Vagina (tissue), 2 donors: ENCODE data around the gene ADGRA1. TPM values are rescaled to one million over a fixed set of nuclear protein-coding genes. Genes with fewer than 3 reads are reported as not detected.

ENCODE experiments used
- DNase-seq, 2 donors: peaks; one replicate each; pipeline ENCODE4 v3.0.0-alpha.2; 2017; ENCODE audit errors: extremely low spot score in 2 of 2
- H3K27ac ChIP-seq: fragments of 200-600 bp; sonication (generic); one replicate; pipeline ENCODE4 v1.5.1; 2019
- H3K27me3 ChIP-seq: fragments of 200-600 bp; sonication (generic); one replicate; pipeline ENCODE4 v1.5.1; 2019
- H3K36me3 ChIP-seq, 2 donors: fragments of 200-600 bp; sonication (generic); one replicate each; pipeline ENCODE4 v1.5.1; 2017 to 2019
- H3K4me1 ChIP-seq: fragments of 200-600 bp; sonication (generic); one replicate; pipeline ENCODE4 v1.5.1; 2019
- H3K4me3 ChIP-seq, 2 donors: fragments of 200-600 bp; sonication (generic); 1 replicate in 1 of 2; 2 replicates in 1 of 2; pipeline ENCODE4 v1.5.1; 2016 to 2019
- H3K9me3 ChIP-seq: fragments of 200-600 bp; sonication (generic); one replicate; pipeline ENCODE4 v1.5.1; 2019
- CTCF ChIP-seq, 3 experiments: fragments of 450-650 bp in 2 of 3; fragments of 200-600 bp in 1 of 3; sonication (generic) in 1 of 3; IDR thresholded peaks; one replicate each; pipeline ENCODE4 v1.5.1; 2017 to 2019; ENCODE audit warnings: antibody characterized with exemption in 3 of 3, mild to moderate bottlenecking in 2 of 3, moderate library complexity in 2 of 3
- POLR2A ChIP-seq, 2 donors: fragments of 450-650 bp; IDR thresholded peaks; one replicate each; pipeline ENCODE4 v1.6.1; 2017; ENCODE audit warnings: antibody characterized with exemption in 2 of 2, mild to moderate bottlenecking in 2 of 2, moderate library complexity in 2 of 2
- POLR2AphosphoS5 ChIP-seq, 2 donors: sonication (generic); formaldehyde crosslinking; IDR thresholded peaks; one replicate each; pipeline ENCODE4 v1.9.0; 2017; ENCODE audit warnings: antibody characterized with exemption in 2 of 2, mild to moderate bottlenecking in 2 of 2, low read depth in 1 of 2; ENCODE audit not compliant: insufficient read depth in 1 of 2
- intact Hi-C: fragments of 100-400 bp; cut with DNase I; formaldehyde crosslinking; loops from one replicate; pipeline ENCODE4 v1.15.1; 2023
- total RNA-seq: library from RNA; depleted of rRNA; stranded (reverse); fragments of >200 nt; gene quantifications from one replicate; pipeline ENCODE4 v1.2.3, GENCODE V29; 2016

The ADGRA1 gene
- total RNA-seq, 1 donor from 2014 or later: 0.49 TPM

GRCh38 chr10:133069033-133069525 is 18.6 kb upstream of the ADGRA1 start:
- Histone ChIP-seq H3K27me3 (no peaks in the 10 kb centered on the region), H3K4me1 (no peaks in the 10 kb centered on the region), H3K9me3 (no peaks in the 10 kb centered on the region), H3K27ac (no peak overlapping the region), H3K36me3 (no peaks in the 10 kb centered on the region), H3K4me3 (no peak overlapping the region)
- DNase-seq: no peak
- TF ChIP-seq POLR2AphosphoS5 (IDR thresholded peaks at IDR 0.05; ENCODE audit: insufficient read depth in 1 of 2, low read depth in 1 of 2) (no peak), CTCF (IDR thresholded peaks at IDR 0.05) (no peak), POLR2A (IDR thresholded peaks at IDR 0.05) (no peak)
- intact Hi-C loops: no loop called here

- no peaks in the 10 kb centered on the region for H3K9me3 ChIP-seq
- TF ChIP-seq CTCF (IDR thresholded peaks at IDR 0.05) (no peak), POLR2A (IDR thresholded peaks at IDR 0.05) (no peak), POLR2AphosphoS5 (IDR thresholded peaks at IDR 0.05; ENCODE audit: insufficient read depth in 1 of 2, low read depth in 1 of 2) (no peak)
- no peak overlapping the region for H3K27ac ChIP-seq
- no peak for DNase-seq
- no peaks in the 10 kb centered on the region for H3K36me3 ChIP-seq
- intact Hi-C loops: no loop called here
- H3K4me3 ChIP-seq: no peak overlapping the region
- no peaks in the 10 kb centered on the region for H3K4me1 ChIP-seq
- H3K27me3 ChIP-seq: no peaks in the 10 kb centered on the region
These were observed 17.3 kb upstream of the ADGRA1 start for GRCh38 chr10:133070405-133070804.

GRCh38 chr10:133070810-133071209 is 16.9 kb upstream of the ADGRA1 start:
- H3K4me1 ChIP-seq: no peaks in the 10 kb centered on the region

GRCh38 chr10:133071733-133072132 is 16.0 kb upstream of the ADGRA1 start:
- TF ChIP-seq POLR2AphosphoS5 (IDR thresholded peaks at IDR 0.05; ENCODE audit: insufficient read depth in 1 of 2, low read depth in 1 of 2) (no peak), CTCF (IDR thresholded peaks at IDR 0.05) (no peak), POLR2A (IDR thresholded peaks at IDR 0.05) (no peak)
- DNase-seq: no peak
- Histone ChIP-seq H3K4me3 (no peak overlapping the region), H3K27ac (no peak overlapping the region), H3K27me3 (no peaks in the 10 kb centered on the region), H3K36me3 (no peaks in the 10 kb centered on the region), H3K9me3 (no peaks in the 10 kb centered on the region), H3K4me1 (no peaks in the 10 kb centered on the region)
- intact Hi-C loops: no loop called here

More at GRCh38 chr10:133070810-133071209, 16.9 kb upstream of the ADGRA1 start:
- Histone ChIP-seq H3K36me3 (no peaks in the 10 kb centered on the region), H3K27me3 (no peaks in the 10 kb centered on the region), H3K4me3 (no peak overlapping the region), H3K27ac (no peak overlapping the region), H3K9me3 (no peaks in the 10 kb centered on the region)
- TF ChIP-seq CTCF (IDR thresholded peaks at IDR 0.05) (no peak), POLR2AphosphoS5 (IDR thresholded peaks at IDR 0.05; ENCODE audit: insufficient read depth in 1 of 2, low read depth in 1 of 2) (no peak), POLR2A (IDR thresholded peaks at IDR 0.05) (no peak)
- intact Hi-C loops: no loop called here
- no peak for DNase-seq

- no peak overlapping the region for H3K4me3 ChIP-seq
- H3K9me3 ChIP-seq: no peaks in the 10 kb centered on the region
- no peaks in the 10 kb centered on the region for H3K36me3 ChIP-seq
- H3K27me3 ChIP-seq: no peaks in the 10 kb centered on the region
- DNase-seq: no peak
- TF ChIP-seq POLR2A (IDR thresholded peaks at IDR 0.05) (no peak), CTCF (IDR thresholded peaks at IDR 0.05) (no peak), POLR2AphosphoS5 (IDR thresholded peaks at IDR 0.05; ENCODE audit: insufficient read depth in 1 of 2, low read depth in 1 of 2) (no peak)
- H3K27ac ChIP-seq: no peak overlapping the region
- intact Hi-C loops: no loop called here
- no peaks in the 10 kb centered on the region for H3K4me1 ChIP-seq
These were observed 15.5 kb upstream of the ADGRA1 start for GRCh38 chr10:133072196-133072595.
